ENCODE results near the gene KRTAP5-5.

- TF ChIP-seq CTCF (IDR thresholded peaks at IDR 0.05; ENCODE audit: low read depth, low read length) (no peak), POLR2A (IDR thresholded peaks at IDR 0.05; ENCODE audit: extremely low read depth, insufficient read length) (no peak), MAX (IDR thresholded peaks at IDR 0.05; ENCODE audit: low read depth, low read length) (no peak)
Observed at GRCh38 chr11:1650918-1651262, 21.3 kb downstream of the KRTAP5-5 start.
